GM21390 (cell line): Measurements from ENCODE around the gene ZNF438.
"Not testable (repeated sequence)": the region's sequence is repeated elsewhere in the genome, so short reads cannot be mapped to it uniquely, and the experiment has no call there.

Source experiments
- ATAC-seq: cut with Tn5 transposase; IDR thresholded peaks from one replicate; pipeline ENCODE4 v1.9.1; 2021; ENCODE audit not compliant: unreplicated experiment

ZNF438 gene

DNA sequence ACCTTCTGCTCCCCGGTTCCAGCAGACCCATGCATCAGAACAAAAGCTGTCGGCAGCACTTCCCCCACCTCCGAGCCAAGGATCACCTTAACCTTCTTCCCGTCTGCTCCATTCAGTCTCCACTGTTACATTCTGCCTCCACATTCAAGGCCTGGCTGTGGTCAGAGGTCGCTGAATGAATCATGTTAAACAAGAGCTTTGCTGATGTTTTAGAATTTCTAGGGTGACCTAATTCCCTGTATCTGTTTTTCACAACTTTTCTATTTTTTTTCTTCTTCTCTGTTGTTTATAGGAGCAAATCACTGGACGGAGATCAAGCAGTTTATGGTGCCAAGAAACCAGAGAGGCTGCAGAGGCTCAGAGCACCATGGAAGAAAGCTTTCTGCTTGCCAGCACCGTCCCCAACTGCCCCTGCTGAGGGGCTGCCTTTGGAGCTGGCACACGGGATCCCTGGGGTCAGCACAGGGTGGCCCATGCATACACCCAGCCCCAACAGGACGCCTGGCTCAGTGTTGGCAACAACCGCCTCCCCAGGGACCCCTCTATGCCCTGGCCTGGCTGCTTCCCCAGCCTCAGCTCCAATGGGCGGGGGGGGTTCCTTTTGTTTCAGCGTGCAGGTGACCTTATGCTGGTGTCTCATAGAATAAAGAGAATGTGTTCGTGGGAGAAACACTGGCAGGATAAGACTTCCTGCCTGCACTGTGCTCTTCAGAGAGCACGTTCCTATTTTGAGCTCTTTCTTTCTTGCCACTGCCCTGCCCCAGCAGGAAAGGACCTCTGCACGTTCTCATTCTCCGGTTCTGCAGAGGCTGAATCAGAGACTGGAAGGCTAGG, 219.4 kb downstream of the ZNF438 start:
- ATAC-seq: no peak

DNA sequence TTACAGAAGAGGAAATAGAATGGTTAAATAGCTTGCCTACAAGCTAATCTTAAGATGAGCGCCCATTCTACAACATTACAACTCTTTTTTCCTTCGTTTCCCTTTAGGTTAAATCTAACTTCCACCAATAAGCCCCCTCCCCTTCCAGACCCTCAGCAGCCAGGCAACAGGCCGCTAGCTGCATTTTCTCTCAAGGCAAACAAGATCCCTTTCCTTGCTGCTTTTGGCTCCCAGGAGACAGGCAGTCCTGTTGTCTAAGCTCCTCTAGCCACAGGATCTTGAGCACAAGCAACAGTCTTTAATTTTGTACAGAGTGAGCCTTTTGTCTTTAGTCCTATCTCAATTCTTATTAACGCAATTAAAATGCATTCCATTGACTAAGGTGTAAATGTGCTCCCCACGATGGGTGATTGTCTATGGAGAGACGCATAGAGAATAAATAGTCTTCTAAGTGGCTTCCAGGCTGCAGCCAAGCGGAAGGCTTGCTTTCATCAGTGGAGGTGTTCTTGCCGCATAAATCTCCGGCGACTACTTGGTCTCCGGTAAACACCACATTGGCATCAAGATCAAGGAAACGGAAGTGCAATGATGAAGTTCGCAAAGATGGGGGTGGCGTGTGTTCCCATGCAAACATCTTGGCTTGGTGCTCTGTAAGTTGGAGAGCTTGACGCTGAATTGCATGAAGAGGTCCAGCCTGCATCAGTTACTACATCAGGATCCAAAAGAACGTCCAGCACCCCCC, 220.2 kb downstream of the ZNF438 start:
- ATAC-seq: no peak

DNA sequence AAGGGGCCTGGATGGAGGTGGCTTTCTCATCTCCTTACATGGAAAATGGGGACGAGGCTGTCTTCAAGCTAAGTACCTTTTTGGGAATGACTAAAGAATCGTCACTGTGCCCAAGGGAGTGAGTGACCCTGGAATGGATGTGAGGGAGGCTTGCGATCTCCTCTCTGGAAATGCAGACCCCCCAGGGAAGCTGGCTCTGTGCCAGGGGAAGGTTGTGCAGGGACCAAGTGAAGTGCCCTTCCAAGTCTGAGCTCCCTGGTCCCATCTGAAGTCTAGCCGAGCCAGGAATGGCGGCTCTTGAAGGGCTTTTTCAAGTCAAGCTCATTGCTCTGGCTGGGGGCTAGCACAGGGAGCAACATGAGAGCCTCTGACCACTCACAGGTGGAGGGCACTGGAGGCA, 221.2 kb downstream of the ZNF438 start:
- ATAC-seq: no peak

DNA sequence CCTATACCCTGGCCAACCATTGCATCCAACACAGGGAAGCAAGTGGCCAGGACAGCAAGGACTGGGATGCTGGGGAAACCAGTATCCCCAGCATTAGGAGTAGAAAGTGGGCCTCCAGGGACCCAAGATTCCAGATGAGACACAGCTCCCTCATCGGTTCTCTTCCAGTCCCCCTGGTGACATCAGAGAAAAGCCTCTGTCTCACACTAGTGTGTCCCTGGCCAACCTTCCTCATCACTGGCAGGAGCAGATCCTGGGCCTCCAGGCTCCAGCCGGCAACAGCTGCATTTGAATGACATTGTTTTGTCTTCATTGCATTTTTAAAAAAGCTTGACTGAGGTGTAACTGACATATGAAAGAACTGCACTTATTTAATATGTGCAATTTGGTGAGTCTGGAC, 224.8 kb downstream of the ZNF438 start:
- no peak for ATAC-seq

DNA sequence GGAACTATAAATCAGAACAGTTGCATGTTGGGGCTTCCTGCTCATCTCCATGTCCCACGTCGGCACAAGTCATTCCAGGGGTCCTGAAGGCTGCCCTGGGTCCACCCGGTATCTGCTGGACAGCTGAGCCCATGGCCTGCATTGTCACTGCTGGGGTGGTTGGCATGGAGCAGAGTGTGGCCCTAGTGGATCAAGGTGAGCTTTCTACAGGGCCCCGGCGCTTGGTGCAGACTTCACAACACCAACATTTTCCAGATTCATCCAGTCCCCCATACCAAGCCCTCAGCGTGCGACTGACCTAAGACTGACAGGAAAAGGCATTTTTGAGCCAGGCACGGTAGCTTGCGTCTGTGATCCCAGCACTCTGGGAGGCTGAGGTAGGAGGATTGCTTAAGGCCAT, 226.6 kb downstream of the ZNF438 start:
- ATAC-seq: no peak

DNA sequence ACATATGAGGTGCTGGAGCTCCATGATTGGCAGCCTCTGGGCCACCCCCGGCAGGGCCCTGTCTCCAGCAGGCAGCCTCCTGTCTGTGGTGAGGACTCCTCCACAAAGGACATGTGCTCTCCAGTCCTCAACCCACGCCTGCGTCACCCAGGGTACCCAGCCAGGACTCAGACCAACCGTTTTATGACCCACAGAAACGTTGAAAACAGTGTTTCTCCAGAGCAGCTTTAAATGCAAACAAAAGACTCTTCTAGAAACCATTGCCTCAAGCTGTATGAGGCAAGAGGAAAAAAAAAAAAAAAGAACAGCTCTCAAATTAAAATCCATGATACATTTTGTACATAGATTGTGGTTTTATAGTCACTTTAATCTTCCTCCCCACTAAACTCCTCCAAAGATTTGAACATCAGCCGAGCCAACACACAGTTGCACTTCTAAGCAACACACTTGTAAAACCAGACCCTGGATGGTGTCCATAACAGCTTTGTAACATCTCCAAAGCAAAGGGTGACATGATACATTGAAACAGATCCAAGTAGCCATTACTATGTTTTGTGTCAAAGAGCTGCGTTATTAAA, 227.1 kb downstream of the ZNF438 start:
- ATAC-seq: no peak

DNA sequence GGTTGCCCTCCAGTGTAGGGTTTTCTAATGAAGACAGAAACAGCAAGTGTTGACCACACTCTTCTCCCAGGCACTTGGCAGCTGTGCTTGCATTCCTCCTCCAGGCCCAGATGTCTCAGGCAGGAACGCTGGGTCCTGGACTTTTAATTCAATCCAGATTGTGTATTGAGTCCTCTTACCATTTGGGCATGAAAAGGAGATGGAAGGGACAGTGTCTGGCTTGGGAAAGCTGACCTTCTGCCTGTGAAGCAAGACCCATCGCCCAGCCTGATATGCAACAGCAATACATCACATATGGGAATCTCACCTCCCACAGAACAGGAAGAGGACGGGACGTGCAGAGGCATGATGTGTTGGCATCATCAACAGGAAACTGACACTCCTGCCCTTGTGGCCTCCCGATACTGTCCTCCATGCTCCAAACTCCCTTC, 227.8 kb downstream of the ZNF438 start:
- no peak for ATAC-seq

DNA sequence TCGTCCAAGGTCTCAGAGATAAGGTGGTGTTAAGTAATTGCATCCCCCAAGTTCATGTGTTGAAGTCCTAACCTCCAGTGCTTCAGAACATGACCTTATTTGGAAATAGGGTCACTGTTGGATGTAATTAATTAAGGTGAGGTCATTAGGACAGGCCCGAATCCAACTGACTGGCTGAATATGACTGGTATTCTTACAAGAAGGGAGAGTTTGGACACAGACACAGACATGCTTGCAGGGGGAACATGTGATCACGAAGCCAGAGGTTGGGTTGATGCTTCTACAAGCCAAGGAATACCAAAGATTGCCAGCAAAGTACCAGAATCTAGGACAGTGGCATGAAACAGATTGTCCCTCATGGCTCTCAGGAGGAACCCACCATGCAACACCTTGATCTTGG, 228.6 kb downstream of the ZNF438 start:
- no peak for ATAC-seq

DNA sequence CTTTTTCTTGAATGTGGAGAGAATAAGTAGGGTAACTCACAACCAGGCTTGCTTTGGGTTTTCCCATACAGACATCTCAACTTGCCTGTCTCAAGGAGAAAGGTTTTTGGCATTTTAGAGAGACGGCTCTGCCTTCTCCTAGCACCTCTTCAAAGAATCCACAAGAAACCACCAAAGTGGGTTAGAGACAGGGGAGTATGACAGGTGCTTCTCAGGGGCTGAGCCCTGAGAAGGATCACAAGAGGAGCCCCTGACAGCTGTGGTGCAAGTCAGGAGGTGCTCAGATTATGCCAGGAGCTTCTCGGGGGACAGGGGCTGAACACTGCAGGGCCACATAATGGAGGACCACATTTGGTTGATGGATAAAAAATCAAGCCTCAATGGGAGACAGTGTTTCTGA, 231.3 kb downstream of the ZNF438 start:
- ATAC-seq: no peak

DNA sequence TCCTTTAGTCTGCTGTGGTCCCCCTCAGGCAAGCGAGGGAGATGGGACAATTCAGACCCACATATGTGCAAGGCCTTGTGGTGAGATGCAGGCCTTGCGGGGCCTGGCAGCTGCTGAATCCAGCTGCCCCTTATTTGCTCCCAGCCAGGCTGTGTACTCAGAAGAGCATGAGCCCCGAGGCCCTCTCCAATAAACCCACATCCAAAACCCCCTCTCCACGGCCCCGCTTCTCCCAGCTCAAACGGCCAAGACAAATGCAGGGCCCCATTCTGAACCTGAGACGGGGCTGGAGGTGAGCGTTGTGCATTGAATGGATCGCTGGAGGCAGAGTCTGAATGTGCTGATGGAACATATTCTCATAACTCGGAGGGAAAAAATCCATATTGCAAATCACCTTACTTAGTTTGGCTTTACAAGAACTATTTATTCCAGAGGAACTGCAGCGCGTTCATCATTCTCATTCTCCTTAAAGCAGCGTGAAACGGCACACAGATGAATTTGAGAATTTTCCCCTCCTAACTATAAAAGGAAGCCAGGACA, 232.9 kb downstream of the ZNF438 start:
- no peak for ATAC-seq

DNA sequence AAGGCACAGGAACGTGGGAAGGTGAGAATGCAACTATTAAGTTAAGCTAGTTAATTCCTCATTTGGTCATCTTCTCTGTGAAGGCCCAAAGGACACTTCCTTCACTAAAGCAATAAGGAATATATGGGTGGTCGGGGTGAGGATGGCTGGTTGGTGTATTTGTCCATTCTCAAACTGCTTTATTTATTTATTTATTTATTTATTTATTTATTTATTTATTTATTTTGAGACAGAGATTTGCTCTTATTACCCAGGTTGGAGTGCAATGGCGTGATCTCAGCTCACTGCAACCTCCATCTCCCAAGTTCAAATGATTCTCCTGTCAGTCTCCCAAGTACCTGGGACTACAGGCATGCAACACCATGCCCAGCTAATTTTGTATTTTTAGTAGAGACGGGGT, 236.6 kb downstream of the ZNF438 start:
- not testable (repeated sequence) for ATAC-seq
